Prostate gland (tissue), 2 donors: ENCODE measurements around the gene YDJC.

Experiments used
- POLR2A ChIP-seq: fragments of 450-650 bp; IDR thresholded peaks from one replicate; pipeline ENCODE4 v1.6.1; 2016; ENCODE audit warnings: antibody characterized with exemption, mild to moderate bottlenecking
- POLR2AphosphoS5 ChIP-seq: sonication (generic); formaldehyde crosslinking; IDR thresholded peaks from one replicate; pipeline ENCODE4 v1.6.1; 2017; ENCODE audit warnings: antibody characterized with exemption
- TF ChIP-seq, protein P1 (sequence below), 4 experiments: fragments of 200-600 bp in 2 of 4; fragments of 450-650 bp in 2 of 4; sonication (generic) in 2 of 4; IDR thresholded peaks; 1 replicate in 3 of 4; 2 replicates in 1 of 4; pipeline ENCODE4 v1.5.1; 2016 to 2019; ENCODE audit warnings: antibody characterized with exemption in 4 of 4, mild to moderate bottlenecking in 2 of 4, moderate library complexity in 2 of 4

GRCh38 chr22:21585389-21585788 is 44.4 kb downstream of the YDJC start:
- TF ChIP-seq, protein P1, sequence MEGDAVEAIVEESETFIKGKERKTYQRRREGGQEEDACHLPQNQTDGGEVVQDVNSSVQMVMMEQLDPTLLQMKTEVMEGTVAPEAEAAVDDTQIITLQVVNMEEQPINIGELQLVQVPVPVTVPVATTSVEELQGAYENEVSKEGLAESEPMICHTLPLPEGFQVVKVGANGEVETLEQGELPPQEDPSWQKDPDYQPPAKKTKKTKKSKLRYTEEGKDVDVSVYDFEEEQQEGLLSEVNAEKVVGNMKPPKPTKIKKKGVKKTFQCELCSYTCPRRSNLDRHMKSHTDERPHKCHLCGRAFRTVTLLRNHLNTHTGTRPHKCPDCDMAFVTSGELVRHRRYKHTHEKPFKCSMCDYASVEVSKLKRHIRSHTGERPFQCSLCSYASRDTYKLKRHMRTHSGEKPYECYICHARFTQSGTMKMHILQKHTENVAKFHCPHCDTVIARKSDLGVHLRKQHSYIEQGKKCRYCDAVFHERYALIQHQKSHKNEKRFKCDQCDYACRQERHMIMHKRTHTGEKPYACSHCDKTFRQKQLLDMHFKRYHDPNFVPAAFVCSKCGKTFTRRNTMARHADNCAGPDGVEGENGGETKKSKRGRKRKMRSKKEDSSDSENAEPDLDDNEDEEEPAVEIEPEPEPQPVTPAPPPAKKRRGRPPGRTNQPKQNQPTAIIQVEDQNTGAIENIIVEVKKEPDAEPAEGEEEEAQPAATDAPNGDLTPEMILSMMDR (IDR thresholded peaks at IDR 0.05): no peak
- no peak for TF ChIP-seq POLR2A
- no peak for TF ChIP-seq POLR2AphosphoS5
